ENCODE data around the gene HTRA1.
A peak's percentile ranks its signal among the peaks of the same experiment; 100 is the strongest.

The HTRA1 gene

DNA sequence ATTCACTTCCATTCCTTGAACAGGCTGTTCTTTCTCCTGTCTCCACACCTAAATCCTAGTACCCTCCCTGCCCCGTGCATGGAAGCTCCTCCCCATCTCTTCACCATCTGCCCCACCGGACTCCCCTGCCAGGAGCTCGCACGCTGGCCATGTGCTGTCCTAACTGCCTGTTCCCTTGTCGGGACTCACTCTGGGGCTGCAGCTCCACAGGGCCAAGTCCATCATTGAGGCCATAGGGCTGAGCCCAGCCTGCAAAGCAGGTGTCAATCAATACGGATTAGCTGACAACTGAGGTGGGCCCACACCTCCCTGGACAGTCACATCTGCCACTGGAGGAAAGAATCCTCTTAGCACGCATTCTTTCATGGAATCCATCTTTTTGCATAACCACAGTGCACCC lies 57.8 kb downstream of the HTRA1 start:
- H3K4me3 ChIP-seq (replicated peaks; ENCODE audit: low read depth, low read length) = no peak overlapping the region
- TF ChIP-seq, protein P1, sequence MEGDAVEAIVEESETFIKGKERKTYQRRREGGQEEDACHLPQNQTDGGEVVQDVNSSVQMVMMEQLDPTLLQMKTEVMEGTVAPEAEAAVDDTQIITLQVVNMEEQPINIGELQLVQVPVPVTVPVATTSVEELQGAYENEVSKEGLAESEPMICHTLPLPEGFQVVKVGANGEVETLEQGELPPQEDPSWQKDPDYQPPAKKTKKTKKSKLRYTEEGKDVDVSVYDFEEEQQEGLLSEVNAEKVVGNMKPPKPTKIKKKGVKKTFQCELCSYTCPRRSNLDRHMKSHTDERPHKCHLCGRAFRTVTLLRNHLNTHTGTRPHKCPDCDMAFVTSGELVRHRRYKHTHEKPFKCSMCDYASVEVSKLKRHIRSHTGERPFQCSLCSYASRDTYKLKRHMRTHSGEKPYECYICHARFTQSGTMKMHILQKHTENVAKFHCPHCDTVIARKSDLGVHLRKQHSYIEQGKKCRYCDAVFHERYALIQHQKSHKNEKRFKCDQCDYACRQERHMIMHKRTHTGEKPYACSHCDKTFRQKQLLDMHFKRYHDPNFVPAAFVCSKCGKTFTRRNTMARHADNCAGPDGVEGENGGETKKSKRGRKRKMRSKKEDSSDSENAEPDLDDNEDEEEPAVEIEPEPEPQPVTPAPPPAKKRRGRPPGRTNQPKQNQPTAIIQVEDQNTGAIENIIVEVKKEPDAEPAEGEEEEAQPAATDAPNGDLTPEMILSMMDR (IDR thresholded peaks at IDR 0.05; ENCODE audit: low read length, missing control alignments) = no peak
- DNase-seq (ENCODE audit: low read depth) = no peak

DNA sequence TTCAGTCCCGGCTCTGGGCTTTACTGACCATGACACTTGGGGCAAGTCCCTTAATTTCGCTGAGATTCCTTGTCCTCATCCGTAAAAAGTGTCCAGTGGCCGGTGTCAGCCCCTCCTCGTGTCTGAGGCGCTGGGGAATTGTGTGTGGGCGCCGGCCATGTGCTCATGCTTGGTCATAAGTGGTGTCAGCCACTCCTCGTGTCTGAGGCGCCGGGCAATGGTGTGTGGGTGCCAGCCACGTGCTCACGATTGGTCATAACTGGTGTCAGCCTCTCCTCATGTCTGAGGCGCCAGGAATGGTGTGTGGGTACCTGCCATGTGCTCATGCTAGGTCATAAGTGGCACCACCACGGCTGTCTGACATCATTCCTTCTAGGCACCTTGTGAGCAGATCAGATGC lies 58.5 kb downstream of the HTRA1 start:
- no peak overlapping the region for H3K4me3 ChIP-seq (replicated peaks; ENCODE audit: low read depth, low read length)
- TF ChIP-seq, protein P1 (IDR thresholded peaks at IDR 0.05; ENCODE audit: low read length, missing control alignments) = no peak
- no peak for DNase-seq (ENCODE audit: low read depth)

DNA sequence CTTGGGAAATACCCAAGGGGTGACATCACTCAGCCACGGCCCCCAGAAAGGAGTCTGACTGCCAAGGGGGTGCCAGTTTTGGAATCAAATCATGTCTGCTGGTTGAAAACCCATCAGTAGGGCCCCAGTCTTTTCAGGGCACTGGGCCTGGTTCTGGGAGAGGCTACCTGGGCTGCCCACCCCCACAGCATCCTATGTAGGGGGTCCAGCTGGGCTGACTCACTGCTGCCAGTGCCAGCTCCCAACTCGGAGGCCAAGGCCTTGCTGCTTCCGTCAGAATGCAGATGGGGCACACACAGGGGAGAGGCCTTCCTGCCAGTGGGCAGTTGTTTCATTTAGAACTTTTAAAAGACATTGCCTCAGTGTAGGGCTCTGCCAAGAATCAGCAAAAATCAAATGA lies 59.7 kb downstream of the HTRA1 start:
- no peak overlapping the region for H3K4me3 ChIP-seq (replicated peaks; ENCODE audit: low read depth, low read length)
- TF ChIP-seq, protein P1 (IDR thresholded peaks at IDR 0.05; ENCODE audit: low read length, missing control alignments) = no peak
- DNase-seq (ENCODE audit: low read depth) = peak; percentile 36

DNA sequence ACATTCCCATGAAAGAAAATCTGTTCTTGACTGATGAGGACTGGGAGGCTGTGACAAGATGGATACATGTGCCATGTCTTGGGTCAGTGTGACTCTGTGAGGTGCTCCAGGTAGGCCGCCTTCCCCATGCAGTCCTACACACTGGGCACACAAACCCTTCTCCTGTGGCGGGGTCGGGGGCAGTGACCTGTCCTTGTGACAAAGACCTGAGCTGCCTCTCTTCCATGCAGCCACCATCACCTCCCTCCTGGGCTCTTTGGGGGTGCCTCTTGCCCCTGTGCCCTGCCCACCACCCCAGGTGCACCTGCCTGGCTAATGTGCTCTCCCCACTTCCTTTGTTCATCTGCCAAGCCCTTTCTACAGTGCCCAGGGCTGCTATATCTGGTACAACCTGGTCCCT lies 63.5 kb downstream of the HTRA1 start:
- TF ChIP-seq, protein P1 (IDR thresholded peaks at IDR 0.05; ENCODE audit: low read length, missing control alignments) = no peak
- no peak for DNase-seq (ENCODE audit: low read depth)
- H3K4me3 ChIP-seq (replicated peaks; ENCODE audit: low read depth, low read length) = no peak overlapping the region

DNA sequence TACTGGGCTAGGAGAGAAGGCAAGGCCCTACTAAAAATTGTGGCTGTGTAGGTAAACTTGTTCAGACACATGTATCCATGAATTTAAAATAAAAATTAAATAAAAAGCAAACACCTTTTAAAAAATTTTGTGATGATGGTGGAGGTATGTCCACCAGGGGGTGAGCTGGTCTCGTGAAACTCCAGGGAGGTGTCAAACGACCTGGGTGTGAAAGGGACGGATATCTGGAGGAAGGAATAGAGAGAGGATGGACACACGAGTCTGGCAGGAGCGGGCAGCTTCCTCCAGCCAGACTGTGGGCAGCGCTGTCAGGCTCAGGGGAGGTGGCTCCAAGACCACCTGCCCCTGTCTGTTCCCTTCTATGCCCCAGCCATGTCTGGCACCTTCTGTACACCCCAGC lies 64.4 kb downstream of the HTRA1 start:
- no peak for DNase-seq (ENCODE audit: low read depth)
- TF ChIP-seq, protein P1 (IDR thresholded peaks at IDR 0.05; ENCODE audit: low read length, missing control alignments) = peak; percentile 6
- H3K4me3 ChIP-seq (replicated peaks; ENCODE audit: low read depth, low read length) = no peak overlapping the region

DNA sequence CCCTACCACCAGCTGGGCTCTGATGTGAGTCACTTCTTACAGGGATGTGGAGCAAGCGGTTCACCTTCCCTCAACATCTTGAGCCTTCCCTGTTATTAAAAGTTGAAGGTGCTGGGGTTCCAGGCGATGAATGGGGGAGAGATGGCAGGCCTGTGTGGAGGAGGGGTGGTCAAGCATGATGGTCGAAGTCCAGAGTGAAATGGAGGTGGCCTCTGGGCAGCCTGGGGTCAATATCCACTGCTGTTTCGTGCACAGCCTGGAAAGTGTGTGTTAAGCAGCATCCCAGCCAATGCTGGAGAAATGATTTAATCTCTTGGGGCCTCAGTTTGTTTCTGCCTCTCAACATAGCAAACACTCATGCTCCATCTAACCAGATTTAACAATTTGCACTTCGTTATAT lies 65.5 kb downstream of the HTRA1 start:
- DNase-seq (ENCODE audit: low read depth) = no peak
- TF ChIP-seq, protein P1 (IDR thresholded peaks at IDR 0.05; ENCODE audit: low read length, missing control alignments) = no peak

DNA sequence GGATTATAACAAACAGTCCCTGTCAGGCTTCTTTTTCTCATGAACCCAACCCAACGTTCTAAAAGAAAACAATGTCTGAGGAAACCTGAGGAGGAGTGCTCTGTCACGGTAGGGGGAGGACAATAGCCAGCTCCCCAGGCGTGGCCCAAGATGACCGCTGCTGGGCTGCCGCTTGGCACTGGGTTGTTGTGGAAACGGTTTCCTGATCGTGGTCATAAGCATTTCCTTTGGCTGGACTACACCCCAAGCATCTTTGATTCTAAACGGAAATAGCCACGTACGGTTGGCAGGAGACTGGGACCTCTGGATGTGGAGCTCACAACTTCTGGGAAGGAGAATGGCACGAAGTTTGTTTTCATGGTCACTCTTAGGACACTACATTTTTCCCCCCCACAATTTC lies 68.8 kb downstream of the HTRA1 start:
- TF ChIP-seq, protein P1 (IDR thresholded peaks at IDR 0.05; ENCODE audit: low read length, missing control alignments) = no peak
- no peak overlapping the region for H3K4me3 ChIP-seq (replicated peaks; ENCODE audit: low read depth, low read length)
- peak; percentile 55 for DNase-seq (ENCODE audit: low read depth)

More for the DNA sequence above, 65.5 kb downstream of the HTRA1 start:
- no peak overlapping the region for H3K4me3 ChIP-seq (replicated peaks; ENCODE audit: low read depth, low read length)
